Stimulated activated CD4-positive, alpha-beta T cell treated with anti-CD3 and anti-CD28 coated beads, Interleukin-4, amount 100 ng/mL, for 4 hours (primary cell): ENCODE measurements around the gene SPATS2L.
"Not testable (repeated sequence)": the region's sequence is repeated elsewhere in the genome, so short reads cannot be mapped to it uniquely, and the experiment has no call there.

ENCODE experiments used
- DNase-seq, 2 experiments: peaks; one replicate each; pipeline ENCODE4 v3.0.0-alpha.2; 2020

Gene SPATS2L

GRCh38 chr2:200321780-200322534 lies 15.5 kb downstream of the SPATS2L start:
- DNase-seq = no peak

- no peak for DNase-seq
Observed at GRCh38 chr2:200322607-200323006, 16.1 kb downstream of the SPATS2L start.

DNA sequence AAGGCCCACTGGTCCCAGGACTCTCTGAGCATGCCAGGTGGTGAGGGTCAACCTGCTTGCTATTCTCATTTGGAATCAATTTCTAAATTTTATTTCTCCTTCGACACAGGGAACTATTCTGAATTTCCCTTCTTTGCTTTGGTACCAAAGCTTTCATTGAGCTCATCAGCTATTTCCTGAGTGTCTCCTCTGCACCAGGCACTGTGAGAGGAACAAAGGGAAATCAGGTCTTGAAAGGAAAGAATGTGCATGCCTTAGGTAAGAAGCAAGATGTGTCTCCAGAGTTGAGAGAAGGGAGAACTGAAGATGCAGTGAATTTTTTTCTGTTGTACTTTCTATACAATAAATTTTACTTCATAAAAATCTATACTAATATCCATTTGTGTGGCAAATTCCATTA lies 17.9 kb downstream of the SPATS2L start:
- no peak for DNase-seq

GRCh38 chr2:200329384-200329783 lies 22.9 kb downstream of the SPATS2L start:
- DNase-seq = no peak

DNA sequence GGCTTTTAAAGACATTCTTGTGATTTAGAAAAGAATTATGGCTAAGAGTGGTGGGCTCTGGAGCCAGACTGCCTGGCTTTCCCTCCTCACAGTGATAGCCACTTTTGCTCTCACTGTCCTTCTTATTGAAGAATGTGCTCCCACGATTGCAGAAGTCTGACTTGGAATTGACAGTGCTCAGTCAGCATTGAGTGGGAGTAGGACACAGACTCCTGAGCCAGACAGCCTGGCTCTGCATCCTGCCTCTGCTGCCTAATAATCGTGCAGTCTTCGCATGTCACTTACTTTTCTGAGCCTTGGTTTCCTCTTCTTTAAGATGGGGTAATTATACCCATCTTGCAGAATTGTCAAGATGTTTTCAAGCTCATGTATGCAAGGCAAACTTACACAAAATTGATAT lies 23.3 kb downstream of the SPATS2L start:
- DNase-seq = no peak

- no peak for DNase-seq
Observed at GRCh38 chr2:200330351-200331060, 24.0 kb downstream of the SPATS2L start.

GRCh38 chr2:200331061-200331400 lies 24.5 kb downstream of the SPATS2L start:
- no peak for DNase-seq

DNA sequence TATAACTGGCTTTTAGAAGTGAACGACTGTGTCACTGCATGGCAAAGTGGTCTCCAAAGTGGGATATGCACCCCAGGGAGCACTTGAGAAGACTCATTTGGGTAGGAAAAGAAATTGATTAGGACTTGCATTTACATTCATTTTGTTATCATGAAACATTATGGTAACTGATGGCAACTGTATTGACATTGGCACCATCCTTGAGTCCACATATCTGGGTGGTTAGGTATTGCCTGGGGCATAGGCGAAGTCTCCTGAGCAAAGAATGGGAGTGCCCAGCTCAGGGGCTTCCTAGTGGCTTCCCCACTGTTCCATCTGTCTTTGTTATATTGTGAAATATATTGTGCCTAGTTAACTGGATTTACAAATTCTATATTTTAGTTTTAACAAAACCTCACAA lies 29.2 kb downstream of the SPATS2L start:
- no peak for DNase-seq

DNA sequence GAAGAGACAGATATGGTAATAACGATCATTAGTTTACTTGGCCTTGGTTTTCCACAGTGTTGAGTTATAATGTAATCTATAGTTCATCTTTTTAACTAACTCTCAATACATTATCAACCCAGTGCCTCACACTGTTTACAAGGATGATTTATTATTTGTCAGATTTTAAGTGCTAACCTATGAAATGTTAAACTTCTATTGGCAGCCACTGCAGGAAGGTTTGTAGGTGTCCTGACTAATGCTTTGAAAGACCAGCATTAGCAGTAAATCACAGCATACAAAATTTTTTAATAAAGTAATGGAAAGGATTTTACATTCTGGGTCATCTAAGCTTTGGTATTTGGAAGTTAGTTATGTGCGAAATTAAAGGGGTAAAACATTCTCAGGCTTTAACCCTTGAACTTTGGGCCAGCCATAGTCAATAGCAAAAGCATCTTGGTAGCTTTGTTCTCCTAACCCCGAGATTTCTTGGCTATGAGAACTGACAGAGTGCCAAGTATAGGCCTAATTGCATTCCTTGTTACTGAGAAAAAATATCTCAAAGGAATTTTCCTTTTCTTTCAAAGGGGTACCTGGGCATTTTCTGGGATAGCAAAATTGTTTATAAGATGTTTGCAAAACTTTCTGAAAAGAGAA lies 30.6 kb downstream of the SPATS2L start:
- DNase-seq = no peak

DNA sequence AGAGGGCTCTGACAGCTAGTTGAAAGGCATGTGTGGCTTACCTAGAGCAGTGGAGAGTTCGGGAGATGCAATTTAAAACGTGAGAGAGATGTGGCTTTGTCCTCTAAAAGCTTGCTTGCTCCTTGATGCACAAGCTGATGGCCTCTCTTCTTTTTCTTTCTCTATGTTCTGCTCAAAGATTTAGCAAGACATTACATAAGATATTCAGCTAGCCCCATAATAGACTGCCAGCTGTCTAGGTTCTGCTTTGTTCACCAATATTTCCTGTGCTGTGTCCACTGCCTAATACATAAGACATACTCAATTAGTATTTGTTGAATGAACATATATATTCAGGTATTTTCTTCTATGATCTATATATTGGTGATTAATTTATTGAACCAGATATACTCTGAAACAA lies 31.1 kb downstream of the SPATS2L start:
- no peak for DNase-seq

GRCh38 chr2:200338692-200339091 lies 32.2 kb downstream of the SPATS2L start:
- no peak for DNase-seq

DNA sequence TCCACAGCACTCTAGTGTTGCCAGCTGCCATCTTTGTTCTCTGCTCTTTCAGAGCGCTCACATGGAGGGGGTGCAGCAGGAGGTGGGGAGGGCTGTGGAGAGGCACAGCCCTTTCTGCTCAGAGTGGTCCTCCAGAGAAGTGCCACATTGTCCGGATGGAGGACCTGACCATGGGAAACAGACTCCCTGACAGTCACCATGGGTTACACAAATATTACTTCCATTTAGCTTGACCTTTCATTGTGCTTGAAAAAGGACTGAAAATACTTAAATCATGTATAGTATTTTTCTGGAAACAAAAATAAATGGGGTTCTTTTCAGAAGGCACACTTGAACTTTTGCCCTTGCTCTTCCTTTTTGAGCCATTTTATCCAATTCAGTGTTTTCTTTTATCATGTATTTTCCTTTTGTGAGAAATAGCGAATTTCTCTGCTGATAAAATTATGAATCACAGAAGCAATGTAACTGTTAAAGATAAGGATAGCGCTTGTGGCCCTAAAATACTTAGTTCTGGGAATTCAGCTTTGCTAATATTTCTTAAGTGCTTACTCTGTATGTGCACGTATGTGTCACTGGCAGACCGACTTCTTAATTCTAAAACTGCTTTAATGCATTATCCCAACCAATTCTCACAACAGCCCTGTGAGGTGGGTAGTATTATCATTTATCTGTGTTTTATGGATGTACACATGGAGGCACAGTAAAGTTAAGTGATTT lies 34.2 kb downstream of the SPATS2L start:
- no peak for DNase-seq

- DNase-seq = no peak
Observed at GRCh38 chr2:200341376-200341775, 34.9 kb downstream of the SPATS2L start.

GRCh38 chr2:200342235-200342634 lies 35.7 kb downstream of the SPATS2L start:
- DNase-seq = no peak

GRCh38 chr2:200342654-200343053 lies 36.2 kb downstream of the SPATS2L start:
- no peak for DNase-seq

- not testable (repeated sequence) for DNase-seq
Observed at GRCh38 chr2:200344202-200344601, 37.7 kb downstream of the SPATS2L start.

GRCh38 chr2:200345975-200346374 lies 39.5 kb downstream of the SPATS2L start:
- DNase-seq = no peak

GRCh38 chr2:200347301-200347700 lies 40.8 kb downstream of the SPATS2L start:
- no peak for DNase-seq

DNA sequence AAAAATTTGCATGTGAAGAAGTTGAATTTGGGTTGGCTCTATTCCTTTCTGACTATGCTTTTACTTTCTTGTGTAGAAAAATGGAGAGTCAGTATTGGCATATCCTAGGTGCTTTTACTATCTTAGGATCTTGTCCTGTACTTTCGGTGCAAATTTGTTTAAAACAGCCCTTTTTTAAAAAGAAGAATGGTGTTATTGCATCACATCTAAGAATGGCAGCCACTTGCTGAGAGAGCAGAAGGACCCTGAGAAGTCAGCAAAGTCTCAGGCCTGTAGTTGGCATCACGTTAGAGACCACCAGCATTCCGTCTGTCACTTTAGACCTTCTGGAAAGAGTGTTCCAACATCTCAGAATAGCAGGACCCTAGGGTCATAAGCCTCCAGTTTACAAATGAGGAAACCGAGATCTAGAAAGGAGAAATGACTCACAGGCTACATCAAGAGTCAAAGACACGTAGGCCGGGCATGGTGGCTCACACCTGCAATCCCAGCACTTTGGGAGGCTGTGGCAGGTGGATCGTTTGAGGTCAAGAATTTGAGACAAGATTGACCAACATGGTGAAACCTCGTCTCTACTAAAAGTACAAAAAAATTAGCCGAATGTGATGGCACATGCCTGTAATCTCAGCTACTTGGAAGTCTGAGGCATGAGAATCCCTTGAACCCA lies 42.5 kb downstream of the SPATS2L start:
- no peak for DNase-seq

DNA sequence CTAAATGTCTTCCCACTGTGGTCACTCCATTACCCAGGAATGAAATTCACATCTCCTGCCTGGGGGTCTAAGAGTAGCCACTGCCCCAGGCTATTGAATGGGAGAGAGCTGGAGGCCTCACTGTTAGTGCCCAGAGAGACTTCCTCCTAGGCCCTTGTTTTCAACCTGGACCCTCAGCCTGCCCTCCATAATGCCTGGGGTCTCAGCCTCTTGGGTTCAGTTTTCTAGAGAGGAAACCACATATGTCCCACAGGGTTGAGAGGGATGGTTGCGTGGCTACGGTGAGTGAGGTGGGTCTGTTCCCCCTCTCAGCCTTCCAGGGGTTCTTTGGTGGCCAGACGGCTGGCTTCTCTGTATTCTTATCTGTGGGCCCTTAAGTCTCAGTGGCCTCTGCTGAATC lies 43.4 kb downstream of the SPATS2L start:
- no peak for DNase-seq

DNA sequence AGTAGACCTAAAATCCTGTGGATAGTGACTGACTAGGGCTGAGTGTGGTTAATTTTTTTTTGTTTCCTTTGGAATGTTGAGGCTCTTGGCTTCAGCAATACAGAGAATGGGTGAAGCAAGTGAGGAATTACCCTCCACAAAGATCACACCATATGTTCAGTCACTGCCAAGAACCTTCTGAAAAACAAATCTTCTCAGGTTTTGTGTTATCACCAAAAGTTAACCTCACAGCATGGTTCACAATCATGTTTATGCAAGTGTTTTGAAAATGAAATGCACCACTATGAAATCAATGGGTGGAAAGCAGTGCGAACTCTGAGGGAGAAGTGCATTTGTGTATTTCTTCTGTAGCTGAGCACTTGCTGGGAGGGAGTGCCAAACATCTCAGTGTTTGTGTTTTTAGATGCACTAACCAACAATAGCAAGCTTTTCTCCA lies 44.4 kb downstream of the SPATS2L start:
- DNase-seq = no peak

GRCh38 chr2:200351815-200352214 lies 45.3 kb downstream of the SPATS2L start:
- no peak for DNase-seq

- no peak for DNase-seq
Observed at GRCh38 chr2:200352636-200353035, 46.1 kb downstream of the SPATS2L start.
